ENCODE data around the gene FHL3. TPM values are rescaled to one million over a fixed set of nuclear protein-coding genes. Genes with fewer than 3 reads are reported as not detected.

The FHL3 gene
- total and polyA plus RNA-seq, 9 of the 15 experiments (the other 6 are each of a cell fraction or from before 2014, with no cell fraction given), result 6.1 to 144 (median 34.1) TPM

- TF ChIP-seq, protein P1, sequence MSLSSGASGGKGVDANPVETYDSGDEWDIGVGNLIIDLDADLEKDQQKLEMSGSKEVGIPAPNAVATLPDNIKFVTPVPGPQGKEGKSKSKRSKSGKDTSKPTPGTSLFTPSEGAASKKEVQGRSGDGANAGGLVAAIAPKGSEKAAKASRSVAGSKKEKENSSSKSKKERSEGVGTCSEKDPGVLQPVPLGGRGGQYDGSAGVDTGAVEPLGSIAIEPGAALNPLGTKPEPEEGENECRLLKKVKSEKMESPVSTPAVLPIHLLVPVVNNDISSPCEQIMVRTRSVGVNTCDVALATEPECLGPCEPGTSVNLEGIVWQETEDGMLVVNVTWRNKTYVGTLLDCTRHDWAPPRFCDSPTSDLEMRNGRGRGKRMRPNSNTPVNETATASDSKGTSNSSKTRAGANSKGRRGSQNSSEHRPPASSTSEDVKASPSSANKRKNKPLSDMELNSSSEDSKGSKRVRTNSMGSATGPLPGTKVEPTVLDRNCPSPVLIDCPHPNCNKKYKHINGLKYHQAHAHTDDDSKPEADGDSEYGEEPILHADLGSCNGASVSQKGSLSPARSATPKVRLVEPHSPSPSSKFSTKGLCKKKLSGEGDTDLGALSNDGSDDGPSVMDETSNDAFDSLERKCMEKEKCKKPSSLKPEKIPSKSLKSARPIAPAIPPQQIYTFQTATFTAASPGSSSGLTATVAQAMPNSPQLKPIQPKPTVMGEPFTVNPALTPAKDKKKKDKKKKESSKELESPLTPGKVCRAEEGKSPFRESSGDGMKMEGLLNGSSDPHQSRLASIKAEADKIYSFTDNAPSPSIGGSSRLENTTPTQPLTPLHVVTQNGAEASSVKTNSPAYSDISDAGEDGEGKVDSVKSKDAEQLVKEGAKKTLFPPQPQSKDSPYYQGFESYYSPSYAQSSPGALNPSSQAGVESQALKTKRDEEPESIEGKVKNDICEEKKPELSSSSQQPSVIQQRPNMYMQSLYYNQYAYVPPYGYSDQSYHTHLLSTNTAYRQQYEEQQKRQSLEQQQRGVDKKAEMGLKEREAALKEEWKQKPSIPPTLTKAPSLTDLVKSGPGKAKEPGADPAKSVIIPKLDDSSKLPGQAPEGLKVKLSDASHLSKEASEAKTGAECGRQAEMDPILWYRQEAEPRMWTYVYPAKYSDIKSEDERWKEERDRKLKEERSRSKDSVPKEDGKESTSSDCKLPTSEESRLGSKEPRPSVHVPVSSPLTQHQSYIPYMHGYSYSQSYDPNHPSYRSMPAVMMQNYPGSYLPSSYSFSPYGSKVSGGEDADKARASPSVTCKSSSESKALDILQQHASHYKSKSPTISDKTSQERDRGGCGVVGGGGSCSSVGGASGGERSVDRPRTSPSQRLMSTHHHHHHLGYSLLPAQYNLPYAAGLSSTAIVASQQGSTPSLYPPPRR (CRISPR knock-in tag; IDR thresholded peaks at IDR 0.05; ENCODE audit: borderline replicate concordance), result no peak
- TF ChIP-seq RREB1 (CRISPR knock-in tag; IDR thresholded peaks at IDR 0.05) (no peak), RFX5 (IDR thresholded peaks at IDR 0.05; ENCODE audit: low read depth, low read length) (no peak), CBX1 (IDR thresholded peaks at IDR 0.05; ENCODE audit: low read depth) (peak; percentile 52; the same call in 1 of the 2 replicates), HLTF (IDR thresholded peaks at IDR 0.05) (no peak), ARHGAP35 (IDR thresholded peaks at IDR 0.05; ENCODE audit: partially characterized antibody) (no peak), CAMTA2 (CRISPR knock-in tag; conservative IDR thresholded peaks at IDR 0.05) (no peak), STAT6 (CRISPR knock-in tag; IDR thresholded peaks at IDR 0.05) (no peak)
- TF ChIP-seq, protein P2, sequence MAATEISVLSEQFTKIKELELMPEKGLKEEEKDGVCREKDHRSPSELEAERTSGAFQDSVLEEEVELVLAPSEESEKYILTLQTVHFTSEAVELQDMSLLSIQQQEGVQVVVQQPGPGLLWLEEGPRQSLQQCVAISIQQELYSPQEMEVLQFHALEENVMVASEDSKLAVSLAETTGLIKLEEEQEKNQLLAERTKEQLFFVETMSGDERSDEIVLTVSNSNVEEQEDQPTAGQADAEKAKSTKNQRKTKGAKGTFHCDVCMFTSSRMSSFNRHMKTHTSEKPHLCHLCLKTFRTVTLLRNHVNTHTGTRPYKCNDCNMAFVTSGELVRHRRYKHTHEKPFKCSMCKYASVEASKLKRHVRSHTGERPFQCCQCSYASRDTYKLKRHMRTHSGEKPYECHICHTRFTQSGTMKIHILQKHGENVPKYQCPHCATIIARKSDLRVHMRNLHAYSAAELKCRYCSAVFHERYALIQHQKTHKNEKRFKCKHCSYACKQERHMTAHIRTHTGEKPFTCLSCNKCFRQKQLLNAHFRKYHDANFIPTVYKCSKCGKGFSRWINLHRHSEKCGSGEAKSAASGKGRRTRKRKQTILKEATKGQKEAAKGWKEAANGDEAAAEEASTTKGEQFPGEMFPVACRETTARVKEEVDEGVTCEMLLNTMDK (IDR thresholded peaks at IDR 0.05; ENCODE audit: borderline replicate concordance, insufficient read depth, low read depth, low read length, poor library complexity, severe bottlenecking), result no peak
Observed at GRCh38 chr1:38009088-38009840, 4.0 kb upstream of the FHL3 start (continued).
